GM12878 (cell line): ENCODE data around the gene CHMP4A. TPM values are rescaled to one million over a fixed set of nuclear protein-coding genes. Genes with fewer than 3 reads are reported as not detected.

Experiments
- ATAC-seq: fragments of 200-7000 bp; cut with Tn5 transposase; 3 replicates; pipeline ENCODE4 v1.9.1; 2020; ENCODE audit warnings: mild to moderate bottlenecking, moderate library complexity
- BruUV-seq: library from RNA; stranded (reverse); fragments of 400-500 nt; replicated peaks from 2 replicates; lab custom pipeline; 2021; lab: Mats Ljungman, UMichigan
- CTCF ChIA-PET: fragments of 300-600 bp; sonication (Branson Sonifier 250); formaldehyde crosslinking; extraction: SDS; loops from one replicate; lab custom pipeline; 2021; ENCODE audit warnings: inconsistent platforms; lab: Yijun Ruan, JAX
- POLR2A ChIA-PET: fragments of 350-600 bp; formaldehyde crosslinking; extraction: SDS; loops from one replicate; lab custom pipeline; 2021; ENCODE audit warnings: inconsistent platforms; lab: Charles Lee
- RAD21 ChIA-PET: fragments of 300-600 bp; sonication (Branson Sonifier 250); formaldehyde crosslinking; loops from one replicate; lab custom pipeline; 2023; ENCODE audit warnings: antibody characterized with exemption; ENCODE audit not compliant: unreplicated experiment; lab: Charles Lee
- SMC1A ChIA-PET: fragments of 300-600 bp; sonication (Branson Sonifier 250); formaldehyde crosslinking; loops from one replicate; lab custom pipeline; 2023; ENCODE audit not compliant: unreplicated experiment, uncharacterized antibody; lab: Charles Lee
- DNase-seq: peaks from one replicate; pipeline ENCODE4 v3.0.0-alpha.2; 2011; ENCODE audit warnings: low read depth, low spot score
- FAIRE-seq: peaks from 3 replicates; lab custom pipeline; 2011; peaks lifted over from hg19 to GRCh38; lab: Jason Lieb, UNC
- H2AFZ ChIP-seq: 2 replicates; pipeline ENCODE4 v1.6.0; 2011; ENCODE audit warnings: low read depth, low read length, control low read depth; ENCODE audit not compliant: control insufficient read depth
- H3K27ac ChIP-seq: 2 replicates; pipeline ENCODE4 v1.5.1; 2011; ENCODE audit warnings: control low read depth; ENCODE audit not compliant: control insufficient read depth, insufficient read depth
- H3K27me3 ChIP-seq, 2 experiments: replicated peaks in 1 of 2; 2 replicates each; pipeline versions ENCODE4 v1.6.0 to v1.6.1; 2011; ENCODE audit warnings: low read length in 1 of 2; ENCODE audit not compliant: control insufficient read depth in 2 of 2, insufficient read depth in 2 of 2
- H3K36me3 ChIP-seq, 2 experiments: 2 replicates each; pipeline ENCODE4 v1.5.1; 2011; ENCODE audit warnings: low read length in 1 of 2; ENCODE audit not compliant: control insufficient read depth in 2 of 2, insufficient read depth in 2 of 2
- H3K4me1 ChIP-seq: 2 replicates; pipeline ENCODE4 v1.6.1; 2011; ENCODE audit warnings: mild to moderate bottlenecking, low read length, moderate library complexity, mixed read lengths; ENCODE audit not compliant: control insufficient read depth, insufficient read depth
- H3K4me2 ChIP-seq: 2 replicates; pipeline ENCODE4 v1.6.0; 2011; ENCODE audit warnings: control low read depth; ENCODE audit not compliant: control insufficient read depth, insufficient read depth
- H3K4me3 ChIP-seq: fragments of 200-600 bp; sonication (generic); 2 replicates; pipeline ENCODE4 v1.5.1; 2016
- H3K79me2 ChIP-seq: 2 replicates; pipeline ENCODE4 v1.6.0; 2011; ENCODE audit warnings: low read length; ENCODE audit not compliant: control insufficient read depth, insufficient read depth
- H3K9ac ChIP-seq: 2 replicates; pipeline ENCODE4 v1.8.0; 2011; ENCODE audit warnings: low read length, control low read depth, mixed read lengths; ENCODE audit not compliant: control insufficient read depth, insufficient read depth
- H3K9me3 ChIP-seq: replicated peaks from 3 replicates; pipeline ENCODE4 v1.5.1; 2011; ENCODE audit warnings: mild to moderate bottlenecking, low read length; ENCODE audit not compliant: control insufficient read depth, insufficient read depth
- H4K20me1 ChIP-seq: 2 replicates; pipeline ENCODE4 v1.6.0; 2011; ENCODE audit not compliant: control insufficient read depth, insufficient read depth
- NFIC ChIP-seq: IDR thresholded peaks from 2 replicates; pipeline ENCODE4 v1.6.1; 2012; ENCODE audit warnings: low read depth, mild to moderate bottlenecking, inconsistent platforms, low read length, moderate library complexity
- POLR2A ChIP-seq: IDR thresholded peaks from 2 replicates; pipeline ENCODE4 v1.6.1; 2011; ENCODE audit warnings: low read depth, mild to moderate bottlenecking, low read length
- WGBS: methylation state at CpG from one replicate; pipeline ENCODE4 v1.1.6; 2016; ENCODE audit warnings: low lambda C conversion rate; ENCODE audit not compliant: insufficient replicate concordance, insufficient coverage; ENCODE audit errors: missing lambda C conversion rate; 5-methylcytosine and 5-hydroxymethylcytosine counted together
- in situ Hi-C: fragments of 300-500 bp; cut with MboI; formaldehyde crosslinking; loops from 9 replicates; pipeline ENCODE4 v1.14.3; 2018; ENCODE audit warnings: mixed read lengths
- intact Hi-C: fragments of 100-400 bp; cut with micrococcal nuclease; formaldehyde crosslinking; loops from one replicate; pipeline ENCODE4 v1.14.2; 2022; ENCODE audit not compliant: unreplicated experiment
- polyA plus RNA-seq, 11 experiments: library from polyadenylated mRNA; depleted of rRNA in 4 of 11; unstranded in 6 of 11; stranded (reverse) in 5 of 11; fragments of >200 nt; fragmentation: Nextera tagmentation in 4 of 11; fragmentation: Illumina TruSeq in 1 of 11; extraction: Ambion mirVana in 4 of 11; extraction: Trizol in 1 of 11; gene quantifications; 1 replicate in 1 of 11; 2 replicates in 10 of 11; pipeline versions ENCODE4 v1.2.1 to v1.2.3, GENCODE V29; 2011 to 2016; ENCODE audit warnings: inconsistent platforms in 2 of 11, missing spikeins in 2 of 11, low read depth in 1 of 11
- small RNA-seq: library from RNA; depleted of rRNA; stranded (forward); fragments of <200 nt; gene quantifications from one replicate; pipeline ENCODE3, GENCODE V24; 2014
- total RNA-seq, 4 experiments: library from RNA; depleted of rRNA in 3 of 4; stranded (reverse); fragments of >200 nt in 3 of 4; fragmentation: Illumina TruSeq in 1 of 4; extraction: Trizol in 1 of 4; gene quantifications; 2 replicates each; pipeline versions ENCODE4 v1.2.1 to v1.2.3, GENCODE V29; 2013 to 2021

Gene CHMP4A
- total and polyA plus RNA-seq, 10 of the 15 experiments (the other 5 are each of a cell fraction or from before 2014, with no cell fraction given), result 35.5 to 151 (median 84.7) TPM

GRCh38 chr14:24159777-24160498, 53.4 kb downstream of the CHMP4A start:
- no peaks in the 10 kb centered on the region for H3K9me3 ChIP-seq
- no peak overlapping the region for H3K9ac ChIP-seq
- 97% methylated on average over 11 of the region's 11 CpGs for WGBS
- ATAC-seq (no peak), DNase-seq (no peak), FAIRE-seq (no peak)
- in situ Hi-C loops, result no loop called here
- ChIA-PET RAD21 (interaction anchor here (0.7 to 4.5 kb wide), 17 partner anchors 13 to 148 kb away, joined by 3 to 60 read pairs (median 12); partner anchors contain the start of genes CIDEB, DCAF11, EMC9 and IPO4), CTCF (interaction anchor here (0.8 to 4.2 kb wide), 21 partner anchors 10 to 528 kb away, joined by 3 to 63 read pairs (median 8); partner anchors contain the start of genes CARMIL3, CHMP4A, CIDEB and DCAF11), SMC1A (interaction anchor here (0.7 to 4.9 kb wide), 16 partner anchors 9 to 194 kb away, joined by 3 to 54 read pairs (median 11); partner anchors contain the start of genes DCAF11, EMC9, IPO4 and NRL), POLR2A (interaction anchor here (0.6 to 4.8 kb wide), 16 partner anchors 9 to 499 kb away, joined by 3 to 99 read pairs (median 18); partner anchors contain the start of genes DCAF11, EMC9, IPO4 and MDP1)
- peak overlapping the region; percentile 96 for H3K27ac ChIP-seq
- TF ChIP-seq NFIC (no peak), POLR2A (peak; percentile 41; the same call in 1 of the 2 replicates)
- H3K4me1 ChIP-seq, result peaks cover 32% of the 10 kb centered on the region
- no peaks in the 10 kb centered on the region for H3K27me3 ChIP-seq
- H3K36me3 ChIP-seq, result peaks cover 39 to 45% of the 10 kb centered on the region in 2 experiments
- no peak overlapping the region; the same call in 1 of the 2 replicates for H3K4me2 ChIP-seq
- intact Hi-C loops, result loop anchor here (1.0 kb wide), 1 partner anchor 53 kb away; the partner anchor contains the start of gene CHMP4A
- peaks cover 39% of the 10 kb centered on the region for H3K79me2 ChIP-seq
- H3K4me3 ChIP-seq, result no peak overlapping the region
- BruUV-seq, result no TSS peak
- no peak overlapping the region for H2AFZ ChIP-seq
- no peaks in the 10 kb centered on the region for H4K20me1 ChIP-seq

Small RNAs within 50 kb of the gene (small RNA-seq; reads per million reads assigned to genes)
- gene AL136295.4 (not detected), gene CHMP4A (not detected), gene IPO4 (0.55 reads per million, percentile 11 among the genes with 10 or more reads in this experiment), gene IRF9 (0.31 reads per million), gene MDP1 (0.20 reads per million)

Other genes starting within 250 kb of the CHMP4A start
Only the 7 nearest of the 34 such genes appear.
- 77.1 and 139 TPM in 2 replicates for gene IPO4, start 24.7 kb downstream of the CHMP4A start, total RNA-seq (2014; rRNA removed)
- gene IPO4, start 24.7 kb downstream of the CHMP4A start, total RNA-seq (2014; rRNA removed; fragmentation: Illumina TruSeq; extraction: Trizol), result 21.8 and 23.0 TPM in 2 replicates
- gene IPO4, start 24.7 kb downstream of the CHMP4A start, total RNA-seq (2021), result 88.9 and 113 TPM in 2 replicates
- 6.6 and 12.6 TPM in 2 replicates for gene IPO4, start 24.7 kb downstream of the CHMP4A start, polyA plus RNA-seq (2011; rRNA removed)
- gene IPO4, start 24.7 kb downstream of the CHMP4A start, polyA plus RNA-seq (2014; fragmentation: Illumina TruSeq; extraction: Trizol), result 15.5 and 30.7 TPM in 2 replicates
- 10 to 100 TPM in 1 of 2 experiments, 1 to 10 TPM in 1; 7.8 to 10.3 TPM for gene IPO4, start 24.7 kb downstream of the CHMP4A start, polyA plus RNA-seq (2014; fragmentation: Nextera tagmentation; extraction: Ambion mirVana)
- 44.5 and 72.1 TPM in 2 replicates for gene IPO4, start 24.7 kb downstream of the CHMP4A start, polyA plus RNA-seq (2014; rRNA removed)
- gene IPO4, start 24.7 kb downstream of the CHMP4A start, polyA plus RNA-seq (2016; fragmentation: Nextera tagmentation; extraction: Ambion mirVana), result 100 to 1,000 TPM in 1 of 2 experiments, 10 to 100 TPM in 1; 92.1 to 104 TPM
- 20.2 and 22.7 TPM in 2 replicates for gene TM9SF1, start 18.0 kb downstream of the CHMP4A start, total RNA-seq (2014; rRNA removed)
- gene TM9SF1, start 18.0 kb downstream of the CHMP4A start, total RNA-seq (2014; rRNA removed; fragmentation: Illumina TruSeq; extraction: Trizol), result 10.4 and 12.1 TPM in 2 replicates
- gene TM9SF1, start 18.0 kb downstream of the CHMP4A start, total RNA-seq (2021), result 19.7 and 23.9 TPM in 2 replicates
- gene TM9SF1, start 18.0 kb downstream of the CHMP4A start, polyA plus RNA-seq (2011; rRNA removed), result 4.3 and 11.7 TPM in 2 replicates
- 11.1 and 14.0 TPM in 2 replicates for gene TM9SF1, start 18.0 kb downstream of the CHMP4A start, polyA plus RNA-seq (2014; fragmentation: Illumina TruSeq; extraction: Trizol)
- 1 to 10 TPM; 7.2 to 9.8 TPM for gene TM9SF1, start 18.0 kb downstream of the CHMP4A start, polyA plus RNA-seq (2014; fragmentation: Nextera tagmentation; extraction: Ambion mirVana)
- 20.7 and 21.2 TPM in 2 replicates for gene TM9SF1, start 18.0 kb downstream of the CHMP4A start, polyA plus RNA-seq (2014; rRNA removed)
- gene TM9SF1, start 18.0 kb downstream of the CHMP4A start, polyA plus RNA-seq (2016; fragmentation: Nextera tagmentation; extraction: Ambion mirVana), result 10 to 100 TPM; 38.7 to 39.2 TPM
- not detected in 2 replicates for gene TSSK4, start 7.8 kb downstream of the CHMP4A start, total RNA-seq (2014; rRNA removed)
- gene TSSK4, start 7.8 kb downstream of the CHMP4A start, total RNA-seq (2014; rRNA removed; fragmentation: Illumina TruSeq; extraction: Trizol), result 0.18 TPM in 1 of 2 replicates, not detected in the other
- not detected in 2 replicates for gene TSSK4, start 7.8 kb downstream of the CHMP4A start, total RNA-seq (2021)
- gene TSSK4, start 7.8 kb downstream of the CHMP4A start, polyA plus RNA-seq (2011; rRNA removed), result 0.07 and 0.11 TPM in 2 replicates
- not detected in 2 replicates for gene TSSK4, start 7.8 kb downstream of the CHMP4A start, polyA plus RNA-seq (2014; fragmentation: Illumina TruSeq; extraction: Trizol)
- under 1 TPM; 0.04 to 0.08 TPM for gene TSSK4, start 7.8 kb downstream of the CHMP4A start, polyA plus RNA-seq (2014; fragmentation: Nextera tagmentation; extraction: Ambion mirVana)
- gene TSSK4, start 7.8 kb downstream of the CHMP4A start, polyA plus RNA-seq (2014; rRNA removed), result 0.23 TPM in 1 of 2 replicates, not detected in the other
- under 1 TPM; 0.44 to 0.79 TPM for gene TSSK4, start 7.8 kb downstream of the CHMP4A start, polyA plus RNA-seq (2016; fragmentation: Nextera tagmentation; extraction: Ambion mirVana)
- 11.1 and 15.4 TPM in 2 replicates for gene MDP1, start 2.6 kb upstream of the CHMP4A start, total RNA-seq (2014; rRNA removed)
- gene MDP1, start 2.6 kb upstream of the CHMP4A start, total RNA-seq (2014; rRNA removed; fragmentation: Illumina TruSeq; extraction: Trizol), result 9.3 and 10.4 TPM in 2 replicates
- gene MDP1, start 2.6 kb upstream of the CHMP4A start, total RNA-seq (2021), result 12.6 and 12.8 TPM in 2 replicates
- gene MDP1, start 2.6 kb upstream of the CHMP4A start, polyA plus RNA-seq (2011; rRNA removed), result 19.3 and 21.9 TPM in 2 replicates
- gene MDP1, start 2.6 kb upstream of the CHMP4A start, polyA plus RNA-seq (2014; fragmentation: Illumina TruSeq; extraction: Trizol), result 10.1 and 13.5 TPM in 2 replicates
- gene MDP1, start 2.6 kb upstream of the CHMP4A start, polyA plus RNA-seq (2014; fragmentation: Nextera tagmentation; extraction: Ambion mirVana), result 10 to 100 TPM; 39.2 to 45.8 TPM
- 14.2 and 27.7 TPM in 2 replicates for gene MDP1, start 2.6 kb upstream of the CHMP4A start, polyA plus RNA-seq (2014; rRNA removed)
- 10 to 100 TPM; 38.0 to 38.9 TPM for gene MDP1, start 2.6 kb upstream of the CHMP4A start, polyA plus RNA-seq (2016; fragmentation: Nextera tagmentation; extraction: Ambion mirVana)
- 172 and 220 TPM in 2 replicates for gene NEDD8, start 18.9 kb upstream of the CHMP4A start, total RNA-seq (2014; rRNA removed)
- gene NEDD8, start 18.9 kb upstream of the CHMP4A start, total RNA-seq (2014; rRNA removed; fragmentation: Illumina TruSeq; extraction: Trizol), result 279 and 289 TPM in 2 replicates
- 163 and 164 TPM in 2 replicates for gene NEDD8, start 18.9 kb upstream of the CHMP4A start, total RNA-seq (2021)
- gene NEDD8, start 18.9 kb upstream of the CHMP4A start, polyA plus RNA-seq (2011; rRNA removed), result 237 and 279 TPM in 2 replicates
- gene NEDD8, start 18.9 kb upstream of the CHMP4A start, polyA plus RNA-seq (2014; fragmentation: Illumina TruSeq; extraction: Trizol), result 298 and 308 TPM in 2 replicates
- 100 to 1,000 TPM; 838 to 991 TPM for gene NEDD8, start 18.9 kb upstream of the CHMP4A start, polyA plus RNA-seq (2014; fragmentation: Nextera tagmentation; extraction: Ambion mirVana)
- 265 and 301 TPM in 2 replicates for gene NEDD8, start 18.9 kb upstream of the CHMP4A start, polyA plus RNA-seq (2014; rRNA removed)
- gene NEDD8, start 18.9 kb upstream of the CHMP4A start, polyA plus RNA-seq (2016; fragmentation: Nextera tagmentation; extraction: Ambion mirVana), result 100 to 1,000 TPM; 307 to 335 TPM
- gene GMPR2, start 19.4 kb upstream of the CHMP4A start, total RNA-seq (2014; rRNA removed), result 61.9 and 62.4 TPM in 2 replicates
- 58.6 and 61.0 TPM in 2 replicates for gene GMPR2, start 19.4 kb upstream of the CHMP4A start, total RNA-seq (2014; rRNA removed; fragmentation: Illumina TruSeq; extraction: Trizol)
- gene GMPR2, start 19.4 kb upstream of the CHMP4A start, total RNA-seq (2021), result 54.7 and 59.8 TPM in 2 replicates
- gene GMPR2, start 19.4 kb upstream of the CHMP4A start, polyA plus RNA-seq (2011; rRNA removed), result 57.3 and 80.3 TPM in 2 replicates
- 65.9 and 97.8 TPM in 2 replicates for gene GMPR2, start 19.4 kb upstream of the CHMP4A start, polyA plus RNA-seq (2014; fragmentation: Illumina TruSeq; extraction: Trizol)
- 10 to 100 TPM; 67.0 to 67.9 TPM for gene GMPR2, start 19.4 kb upstream of the CHMP4A start, polyA plus RNA-seq (2014; fragmentation: Nextera tagmentation; extraction: Ambion mirVana)
- 40.1 and 55.1 TPM in 2 replicates for gene GMPR2, start 19.4 kb upstream of the CHMP4A start, polyA plus RNA-seq (2014; rRNA removed)
- 10 to 100 TPM; 56.0 to 59.6 TPM for gene GMPR2, start 19.4 kb upstream of the CHMP4A start, polyA plus RNA-seq (2016; fragmentation: Nextera tagmentation; extraction: Ambion mirVana)
- 50.9 and 52.5 TPM in 2 replicates for gene TINF2, start 29.1 kb upstream of the CHMP4A start, total RNA-seq (2014; rRNA removed)
- 56.5 and 57.9 TPM in 2 replicates for gene TINF2, start 29.1 kb upstream of the CHMP4A start, total RNA-seq (2014; rRNA removed; fragmentation: Illumina TruSeq; extraction: Trizol)
- gene TINF2, start 29.1 kb upstream of the CHMP4A start, total RNA-seq (2021), result 66.6 and 69.5 TPM in 2 replicates
- gene TINF2, start 29.1 kb upstream of the CHMP4A start, polyA plus RNA-seq (2011; rRNA removed), result 47.5 and 55.8 TPM in 2 replicates
- gene TINF2, start 29.1 kb upstream of the CHMP4A start, polyA plus RNA-seq (2014; fragmentation: Illumina TruSeq; extraction: Trizol), result 71.1 and 71.8 TPM in 2 replicates
- gene TINF2, start 29.1 kb upstream of the CHMP4A start, polyA plus RNA-seq (2014; fragmentation: Nextera tagmentation; extraction: Ambion mirVana), result 10 to 100 TPM; 27.8 to 58.8 TPM
- gene TINF2, start 29.1 kb upstream of the CHMP4A start, polyA plus RNA-seq (2014; rRNA removed), result 46.8 and 48.9 TPM in 2 replicates
- gene TINF2, start 29.1 kb upstream of the CHMP4A start, polyA plus RNA-seq (2016; fragmentation: Nextera tagmentation; extraction: Ambion mirVana), result 10 to 100 TPM; 77.2 to 77.8 TPM